Parathyroid adenoma (tissue), 2 donors: ENCODE data around the gene PRDX5.
A peak's percentile ranks its signal among the peaks of the same experiment; 100 is the strongest.

ENCODE experiments used
- H2AFZ ChIP-seq: fragments of 300-600 bp; sonication (generic); one replicate; pipeline ENCODE4 v1.7.0; 2017; ENCODE audit warnings: antibody characterized with exemption, mild to moderate bottlenecking
- H3K27ac ChIP-seq: fragments of 300-600 bp; sonication (generic); one replicate; pipeline ENCODE4 v1.7.0; 2017
- H3K27me3 ChIP-seq: fragments of 300-600 bp; sonication (generic); one replicate; pipeline ENCODE4 v1.7.0; 2017; ENCODE audit warnings: low read length; ENCODE audit not compliant: control insufficient read depth, insufficient read depth
- H3K36me3 ChIP-seq: fragments of 300-600 bp; sonication (generic); one replicate; pipeline ENCODE4 v1.7.0; 2017; ENCODE audit warnings: low read length; ENCODE audit not compliant: control insufficient read depth, insufficient read depth
- H3K4me1 ChIP-seq: fragments of 300-600 bp; sonication (generic); one replicate; pipeline ENCODE4 v1.7.0; 2017; ENCODE audit warnings: control low read depth
- H3K4me2 ChIP-seq: fragments of 300-600 bp; sonication (generic); one replicate; pipeline ENCODE4 v1.7.0; 2017; ENCODE audit warnings: low read length
- H3K4me3 ChIP-seq: fragments of 300-600 bp; sonication (generic); one replicate; pipeline ENCODE4 v1.7.0; 2017; ENCODE audit warnings: low read depth, low read length
- H3K79me2 ChIP-seq: fragments of 300-600 bp; sonication (generic); one replicate; pipeline ENCODE4 v1.7.0; 2017; ENCODE audit warnings: control low read depth
- H3K9ac ChIP-seq: fragments of 300-600 bp; sonication (generic); one replicate; pipeline ENCODE4 v1.7.0; 2017; ENCODE audit warnings: mild to moderate bottlenecking
- H3K9me3 ChIP-seq: fragments of 300-600 bp; sonication (generic); one replicate; pipeline ENCODE4 v1.7.0; 2017; ENCODE audit warnings: low read length; ENCODE audit not compliant: control insufficient read depth
- TF ChIP-seq, protein P1 (sequence below): fragments of 300-600 bp; sonication (generic); IDR thresholded peaks from one replicate; pipeline ENCODE4 v1.7.0; 2017; ENCODE audit warnings: antibody characterized with exemption, mild to moderate bottlenecking
- donor health status: primary hyperparathyroidism.

The PRDX5 gene

GRCh38 chr11:64297699-64298358, 20.1 kb upstream of the PRDX5 start:
- H2AFZ ChIP-seq: no peak overlapping the region
- H3K36me3 ChIP-seq: no peaks in the 10 kb centered on the region
- H3K4me3 ChIP-seq: no peak overlapping the region
- no peak overlapping the region for H3K4me2 ChIP-seq
- TF ChIP-seq, protein P1, sequence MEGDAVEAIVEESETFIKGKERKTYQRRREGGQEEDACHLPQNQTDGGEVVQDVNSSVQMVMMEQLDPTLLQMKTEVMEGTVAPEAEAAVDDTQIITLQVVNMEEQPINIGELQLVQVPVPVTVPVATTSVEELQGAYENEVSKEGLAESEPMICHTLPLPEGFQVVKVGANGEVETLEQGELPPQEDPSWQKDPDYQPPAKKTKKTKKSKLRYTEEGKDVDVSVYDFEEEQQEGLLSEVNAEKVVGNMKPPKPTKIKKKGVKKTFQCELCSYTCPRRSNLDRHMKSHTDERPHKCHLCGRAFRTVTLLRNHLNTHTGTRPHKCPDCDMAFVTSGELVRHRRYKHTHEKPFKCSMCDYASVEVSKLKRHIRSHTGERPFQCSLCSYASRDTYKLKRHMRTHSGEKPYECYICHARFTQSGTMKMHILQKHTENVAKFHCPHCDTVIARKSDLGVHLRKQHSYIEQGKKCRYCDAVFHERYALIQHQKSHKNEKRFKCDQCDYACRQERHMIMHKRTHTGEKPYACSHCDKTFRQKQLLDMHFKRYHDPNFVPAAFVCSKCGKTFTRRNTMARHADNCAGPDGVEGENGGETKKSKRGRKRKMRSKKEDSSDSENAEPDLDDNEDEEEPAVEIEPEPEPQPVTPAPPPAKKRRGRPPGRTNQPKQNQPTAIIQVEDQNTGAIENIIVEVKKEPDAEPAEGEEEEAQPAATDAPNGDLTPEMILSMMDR: no peak
- H3K9ac ChIP-seq: no peak overlapping the region
- H3K9me3 ChIP-seq: no peaks in the 10 kb centered on the region
- peaks cover 3% of the 10 kb centered on the region for H3K4me1 ChIP-seq
- H3K27me3 ChIP-seq: no peaks in the 10 kb centered on the region
- no peak overlapping the region for H3K27ac ChIP-seq
- no peaks in the 10 kb centered on the region for H3K79me2 ChIP-seq

- TF ChIP-seq, protein P1: no peak
- Histone ChIP-seq H3K9me3 (no peaks in the 10 kb centered on the region), H3K9ac (no peak overlapping the region), H3K79me2 (no peaks in the 10 kb centered on the region), H3K4me1 (peaks cover 3% of the 10 kb centered on the region), H3K27me3 (no peaks in the 10 kb centered on the region), H3K4me3 (peak overlapping the region; percentile 27), H3K27ac (no peak overlapping the region), H2AFZ (peak overlapping the region; percentile 74), H3K4me2 (peak overlapping the region; percentile 65), H3K36me3 (no peaks in the 10 kb centered on the region)
These were observed 18.7 kb upstream of the PRDX5 start for GRCh38 chr11:64298966-64299846.

DNA sequence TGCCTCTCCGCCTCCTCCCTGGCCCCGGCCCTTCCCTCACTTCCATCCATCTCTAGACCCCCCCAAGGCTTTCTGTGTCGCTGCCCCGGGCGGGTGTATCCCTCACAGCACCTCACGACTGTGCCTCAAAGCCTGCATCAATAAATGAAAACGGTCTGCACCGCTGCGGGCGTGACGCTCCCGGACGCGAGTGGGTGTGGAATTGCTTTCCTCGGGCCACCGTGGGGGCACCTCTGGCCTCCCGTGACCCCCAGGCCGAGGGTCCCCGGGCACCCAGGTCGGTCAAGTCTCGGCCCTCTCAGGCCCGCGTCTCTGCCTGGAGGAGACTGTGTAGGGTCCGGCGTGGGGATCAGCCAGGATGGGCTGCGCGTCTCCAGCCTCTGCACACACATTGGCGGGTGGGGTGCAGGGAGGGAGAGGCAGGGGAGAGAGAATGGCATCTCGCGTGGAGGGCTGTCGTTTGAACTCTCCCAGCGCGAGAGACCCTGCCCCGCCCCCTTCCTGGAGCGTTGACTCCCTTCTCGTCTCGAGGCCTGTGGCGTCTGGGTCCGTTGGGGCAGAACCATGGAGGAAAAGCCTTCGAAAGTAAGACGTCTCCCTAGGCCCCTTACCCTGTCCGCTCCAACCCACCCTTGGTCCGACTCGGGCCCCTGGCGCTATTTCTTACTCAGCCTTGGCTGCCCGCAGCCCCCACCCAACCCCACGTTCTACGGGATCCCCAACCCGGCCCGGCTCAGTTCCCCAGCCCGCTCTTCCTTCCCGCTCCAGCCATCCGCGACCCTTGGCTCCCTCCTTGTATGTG, 17.9 kb upstream of the PRDX5 start, which contains the start of gene CATSPERZ:
TSS of gene CATSPERZ (plus strand) at position 512 of the 802 bp plus-strand sequence. CDS start at position 565, 53 bp downstream.
- H3K4me2 ChIP-seq: peak within 1 kb of the TSS; percentile 65
- H3K27me3 ChIP-seq: no peaks in the 10 kb centered on the region
- H3K4me1 ChIP-seq: peaks cover 3% of the 10 kb centered on the region
- no peak within 1 kb of the TSS for H3K9ac ChIP-seq
- H3K9me3 ChIP-seq: no peaks in the 10 kb centered on the region
- H3K27ac ChIP-seq: no peak within 1 kb of the TSS
- no peaks in the 10 kb centered on the region for H3K79me2 ChIP-seq
- H3K36me3 ChIP-seq: no peaks in the 10 kb centered on the region
- TF ChIP-seq, protein P1: no peak
- peak within 1 kb of the TSS; percentile 52 for H3K4me3 ChIP-seq
- peak within 1 kb of the TSS; percentile 74 for H2AFZ ChIP-seq

DNA sequence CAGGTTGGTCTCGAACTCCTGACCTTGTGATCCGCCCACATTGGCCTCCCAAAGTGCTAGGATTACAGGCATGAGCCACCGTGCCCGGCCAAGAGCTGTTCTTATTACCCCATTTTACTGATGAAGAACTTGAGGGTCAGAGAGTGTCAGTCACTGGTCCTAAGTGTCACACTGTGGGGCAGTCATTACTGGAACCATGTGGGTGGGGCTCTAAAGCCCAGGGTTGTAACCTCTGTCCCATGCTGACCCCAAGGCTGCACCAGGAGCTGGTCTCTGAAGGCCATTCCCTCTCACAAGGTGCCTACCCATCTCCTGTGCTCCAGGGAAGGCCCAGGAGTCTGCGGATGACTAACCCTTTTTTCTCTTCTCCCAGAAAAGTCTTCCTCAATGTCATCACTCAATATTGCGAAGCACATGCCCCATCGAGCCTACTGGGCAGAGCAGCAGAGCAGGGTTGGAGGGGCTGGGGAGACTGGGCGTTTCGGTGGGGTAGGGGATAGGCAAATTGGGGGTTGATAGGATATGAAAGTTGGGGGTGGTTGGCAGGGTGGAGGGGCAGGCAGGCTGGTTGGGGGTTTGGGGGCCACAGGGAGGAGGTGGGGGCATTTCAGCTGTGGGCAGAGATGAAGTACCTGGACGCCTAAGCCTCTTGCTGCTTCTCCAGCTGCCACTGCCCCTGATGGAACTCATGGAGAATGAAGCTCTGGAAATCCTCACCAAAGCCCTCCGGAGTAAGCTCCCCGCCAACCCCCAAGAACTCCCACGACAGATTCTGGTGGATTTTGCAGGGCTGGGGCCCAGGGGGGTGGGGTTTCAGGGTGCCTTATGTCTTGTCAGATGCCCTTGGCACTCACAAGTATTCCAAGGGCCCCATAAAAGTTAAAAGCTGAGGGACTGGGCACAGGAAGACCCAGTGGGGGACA, 14.6 kb upstream of the PRDX5 start:
- Histone ChIP-seq H3K4me1 (peaks cover 8% of the 10 kb centered on the region), H3K27me3 (no peaks in the 10 kb centered on the region)

More for the DNA sequence above, 14.6 kb upstream of the PRDX5 start:
- Histone ChIP-seq H3K79me2 (no peaks in the 10 kb centered on the region), H3K4me3 (no peak overlapping the region), H3K9me3 (no peaks in the 10 kb centered on the region), H3K4me2 (peak overlapping the region; percentile 88), H3K9ac (no peak overlapping the region), H2AFZ (no peak overlapping the region), H3K36me3 (no peaks in the 10 kb centered on the region), H3K27ac (peak overlapping the region; percentile 97)
- TF ChIP-seq, protein P1: no peak
